GM18909 (cell line): ENCODE data around the gene CYP2J2.
"Not testable (repeated sequence)": the region's sequence is repeated elsewhere in the genome, so short reads cannot be mapped to it uniquely, and the experiment has no call there.

ENCODE experiments used
- ATAC-seq: cut with Tn5 transposase; IDR thresholded peaks from one replicate; pipeline ENCODE4 v1.9.1; 2021; ENCODE audit warnings: mild to moderate bottlenecking; ENCODE audit not compliant: unreplicated experiment, poor library complexity

The CYP2J2 gene

GRCh38 chr1:59921258-59921899 is 5.2 kb downstream of the CYP2J2 start:
- not testable (repeated sequence) for ATAC-seq

GRCh38 chr1:59919746-59920145 is 6.8 kb downstream of the CYP2J2 start:
- no peak for ATAC-seq

- ATAC-seq = no peak
These were observed 8.8 kb downstream of the CYP2J2 start for GRCh38 chr1:59917785-59918180.

- ATAC-seq = no peak
These were observed 9.4 kb downstream of the CYP2J2 start for GRCh38 chr1:59917026-59917784.

- ATAC-seq = no peak
These were observed 11.1 kb downstream of the CYP2J2 start for GRCh38 chr1:59915516-59915915.

GRCh38 chr1:59914791-59915286 is 11.7 kb downstream of the CYP2J2 start:
- not testable (repeated sequence) for ATAC-seq

- no peak for ATAC-seq
These were observed 17.9 kb downstream of the CYP2J2 start for GRCh38 chr1:59908682-59909081.

- ATAC-seq = no peak
These were observed 18.5 kb downstream of the CYP2J2 start for GRCh38 chr1:59908084-59908483.

- no peak for ATAC-seq
These were observed 19.6 kb downstream of the CYP2J2 start for GRCh38 chr1:59906931-59907330.

GRCh38 chr1:59903141-59903754 is 23.3 kb downstream of the CYP2J2 start:
- ATAC-seq = peak; percentile 88

GRCh38 chr1:59901770-59902388 is 24.7 kb downstream of the CYP2J2 start:
- ATAC-seq = no peak

GRCh38 chr1:59900640-59901039 is 25.9 kb downstream of the CYP2J2 start:
- no peak for ATAC-seq

- ATAC-seq = no peak
These were observed 27.6 kb downstream of the CYP2J2 start for GRCh38 chr1:59898927-59899326.

GRCh38 chr1:59897165-59897564 is 29.4 kb downstream of the CYP2J2 start:
- ATAC-seq = no peak

GRCh38 chr1:59892841-59893811 is 33.4 kb downstream of the CYP2J2 start:
- ATAC-seq = no peak

GRCh38 chr1:59885160-59885832 is 41.3 kb downstream of the CYP2J2 start:
- ATAC-seq = no peak

GRCh38 chr1:59880735-59881134 is 45.8 kb downstream of the CYP2J2 start:
- no peak for ATAC-seq

- no peak for ATAC-seq
These were observed 46.5 kb downstream of the CYP2J2 start for GRCh38 chr1:59879996-59880505.

- ATAC-seq = no peak
These were observed 47.0 kb downstream of the CYP2J2 start for GRCh38 chr1:59879574-59879973.
